Measurements from ENCODE around the gene TBXA2R.
"Not testable (repeated sequence)": the region's sequence is repeated elsewhere in the genome, so short reads cannot be mapped to it uniquely, and the experiment has no call there.

The TBXA2R gene

DNA sequence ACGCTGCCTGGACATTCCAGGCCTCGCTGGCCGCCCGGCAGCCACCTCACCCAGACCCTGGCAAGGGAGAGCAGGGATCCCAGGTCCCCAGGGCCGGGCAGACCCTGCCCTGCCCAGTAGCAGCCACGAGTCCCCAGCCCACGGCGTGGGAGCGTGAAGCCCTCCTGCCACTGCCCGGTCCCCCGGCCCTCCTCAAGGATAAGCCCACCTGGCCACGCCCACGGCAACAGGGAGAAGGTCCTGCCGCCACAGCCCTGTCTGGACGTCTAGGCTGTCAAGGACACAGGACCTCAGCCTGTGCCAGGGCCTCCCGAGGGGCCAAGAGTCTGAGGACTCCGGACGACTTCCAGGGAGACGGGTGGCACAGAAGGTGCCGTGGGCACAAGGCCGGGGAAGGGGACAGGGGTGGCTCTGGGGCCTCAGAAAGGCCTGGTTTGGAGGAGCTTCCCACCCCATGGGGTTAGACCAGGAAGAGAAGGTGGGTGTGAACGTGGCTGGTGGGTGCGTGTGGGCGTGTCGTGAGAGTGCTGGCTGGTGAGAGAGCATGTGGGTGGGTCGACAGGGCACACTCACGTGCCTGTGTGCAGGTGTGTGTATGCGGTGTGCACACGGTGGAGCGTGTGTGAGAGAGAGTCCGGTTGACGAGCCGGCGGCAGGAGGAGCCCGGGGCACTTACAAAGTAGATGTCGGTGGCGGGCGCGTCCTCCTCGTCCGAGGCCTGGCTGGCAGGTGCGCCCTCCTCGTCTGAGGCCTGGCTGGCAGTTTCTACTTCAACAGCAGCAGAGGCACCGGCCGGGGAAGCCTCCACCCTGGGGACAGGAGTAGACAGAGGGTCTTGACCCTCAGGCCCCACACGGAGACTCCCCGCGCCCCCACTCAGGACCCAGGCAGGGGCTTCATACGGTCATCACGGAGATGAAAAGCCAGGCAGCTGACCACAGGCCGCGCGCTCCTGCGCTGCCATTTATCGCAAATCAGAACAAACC is 31.8 kb upstream of the TBXA2R start:
- DNase-seq, result no peak

DNA sequence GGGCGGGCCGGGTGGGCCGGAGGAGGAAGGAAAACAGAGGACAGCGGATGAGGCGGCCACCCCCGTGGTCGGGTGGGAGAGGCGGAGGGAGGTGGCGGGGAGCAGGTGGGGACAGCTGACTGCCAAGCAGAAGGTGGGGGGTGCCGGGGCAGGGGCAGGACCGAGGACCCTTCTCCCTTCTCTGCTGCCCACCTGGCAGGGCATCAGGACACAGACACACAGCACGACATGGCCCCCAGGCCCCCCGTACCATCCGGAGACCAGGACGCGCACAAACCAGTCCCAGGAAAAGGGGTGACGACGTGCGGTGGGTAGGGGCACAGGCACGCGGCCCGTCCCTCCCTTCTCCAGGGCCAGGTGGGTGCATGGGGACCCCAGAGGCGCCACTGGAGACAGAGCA is 30.9 kb upstream of the TBXA2R start:
- DNase-seq, result no peak

DNA sequence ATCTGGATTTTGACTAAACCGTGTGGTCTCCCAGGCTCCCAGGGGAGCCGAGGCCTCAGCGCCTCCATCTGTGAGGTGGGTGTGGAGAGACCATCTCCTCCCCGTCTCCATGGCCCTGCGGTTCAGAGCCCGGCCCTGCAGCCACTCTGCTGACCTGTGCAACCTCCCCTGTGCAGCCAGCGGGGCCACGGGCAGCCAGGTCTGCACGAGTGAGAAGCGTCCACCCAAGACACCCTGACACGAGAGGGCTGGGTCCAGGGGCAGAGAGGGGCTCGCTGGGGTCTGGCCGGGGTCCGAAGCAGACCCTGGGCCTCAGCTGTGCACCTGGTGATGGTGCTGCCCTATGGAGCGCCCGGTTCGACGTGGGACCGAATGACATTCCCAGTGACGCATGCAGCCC is 30.3 kb upstream of the TBXA2R start:
- DNase-seq, result no peak

DNA sequence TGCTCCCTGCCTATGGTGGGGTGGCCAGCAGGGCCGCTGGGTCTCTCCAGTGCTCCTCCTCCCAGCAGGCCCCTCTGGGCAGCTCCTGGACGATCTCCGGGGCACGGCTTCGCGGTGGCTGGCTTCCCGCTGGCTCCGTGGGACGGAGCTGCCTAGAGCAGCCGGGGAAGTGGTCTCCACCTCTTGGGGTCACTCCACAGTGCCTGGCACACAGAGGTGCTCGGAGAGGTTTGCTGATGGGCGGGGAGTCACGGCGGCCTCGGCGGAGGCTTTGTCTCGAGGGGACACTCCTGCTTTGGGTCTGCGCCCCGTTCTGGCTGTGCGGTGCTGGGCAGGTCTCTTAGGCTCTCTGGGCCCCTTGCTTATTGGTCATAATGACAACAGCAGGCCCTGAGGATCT is 29.8 kb upstream of the TBXA2R start:
- DNase-seq, result no peak

DNA sequence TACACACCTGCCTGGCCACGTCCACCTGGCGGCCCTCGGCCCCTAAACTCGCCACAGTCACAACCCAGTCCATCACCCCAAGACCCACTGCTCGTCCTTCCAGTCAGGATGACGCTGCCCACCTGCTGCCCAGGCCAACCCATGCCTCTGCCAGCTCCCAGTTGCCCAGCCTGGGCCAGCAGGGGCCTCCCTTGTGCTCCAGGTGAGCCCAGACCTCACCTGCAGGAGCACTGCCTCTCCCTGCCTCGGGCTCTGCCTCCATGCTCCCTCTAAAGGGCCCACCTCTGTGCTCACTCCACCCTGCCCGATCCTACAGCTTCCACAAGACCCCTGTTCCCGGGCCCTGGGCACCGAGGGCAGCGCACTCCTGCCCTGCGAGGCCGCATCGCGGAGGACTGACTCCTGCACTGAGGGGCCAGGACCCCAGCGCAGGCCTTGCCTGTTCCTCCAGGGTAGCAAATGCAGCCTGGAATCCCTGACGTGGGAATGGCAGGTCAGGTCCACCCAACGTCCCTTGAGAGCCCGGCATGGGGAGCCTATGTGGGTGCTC is 27.9 kb upstream of the TBXA2R start:
- DNase-seq, result no peak

DNA sequence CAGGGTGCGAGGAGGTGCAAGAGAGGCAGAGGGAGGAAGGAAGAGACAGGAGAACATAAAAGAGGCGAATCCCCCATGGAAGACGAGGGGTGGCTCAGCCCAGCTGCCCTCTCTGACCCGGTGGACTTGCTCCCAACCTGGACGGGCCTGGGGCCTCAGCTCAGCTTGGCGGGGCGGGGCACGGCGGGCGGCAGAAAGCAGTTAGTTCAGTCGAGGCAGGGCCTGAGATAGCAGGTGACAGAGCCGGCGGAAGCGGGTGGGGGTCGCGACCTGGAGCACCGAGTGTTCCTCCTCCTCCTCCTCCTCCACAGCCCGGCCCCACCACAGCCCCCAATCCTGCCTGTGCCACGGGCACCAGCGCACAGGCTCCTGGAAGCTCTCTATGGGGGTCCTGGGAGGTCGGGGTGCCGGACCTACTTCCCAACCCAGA is 26.9 kb upstream of the TBXA2R start:
- DNase-seq, result no peak

DNA sequence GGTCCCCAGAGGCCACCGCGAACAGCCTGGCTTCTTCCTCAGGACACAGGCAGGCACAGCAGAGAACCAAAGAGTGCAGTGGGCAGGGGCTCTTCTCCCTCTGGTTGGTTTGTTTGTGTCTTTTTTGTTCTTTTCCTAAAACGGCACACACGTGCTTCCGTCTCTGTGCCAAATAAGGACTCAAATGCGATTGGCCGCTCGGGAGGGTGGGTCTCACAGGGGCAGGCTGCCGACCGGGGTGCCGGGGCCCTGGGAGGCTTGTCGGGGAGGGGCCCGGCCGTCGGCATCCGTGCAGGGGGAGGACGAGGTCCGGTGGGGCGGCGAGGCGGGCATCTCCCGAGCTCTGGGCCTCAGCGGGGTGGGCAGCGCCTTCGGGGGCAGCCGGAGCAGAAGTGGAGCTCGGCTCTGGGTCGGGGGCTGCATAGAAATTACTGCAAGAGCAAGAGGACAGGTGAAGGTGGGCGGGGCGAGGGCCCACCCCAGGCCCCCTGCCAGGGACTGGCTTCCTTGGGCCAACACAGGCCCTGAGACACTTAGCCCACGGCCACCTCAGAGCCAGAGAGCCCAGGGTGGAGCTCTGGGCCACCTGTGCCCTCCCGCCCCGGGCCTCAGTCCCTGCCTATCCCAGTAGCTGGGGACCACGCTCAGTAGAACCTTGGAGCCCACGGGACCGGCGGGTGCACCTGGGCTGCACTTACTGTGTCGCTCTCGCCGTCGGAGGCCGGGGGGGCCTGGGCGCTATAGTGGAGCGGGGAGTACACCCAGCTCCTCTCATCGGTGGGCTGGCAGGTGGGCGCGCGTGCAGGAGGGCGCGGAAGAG is 26.3 kb upstream of the TBXA2R start:
- DNase-seq, result no peak

DNA sequence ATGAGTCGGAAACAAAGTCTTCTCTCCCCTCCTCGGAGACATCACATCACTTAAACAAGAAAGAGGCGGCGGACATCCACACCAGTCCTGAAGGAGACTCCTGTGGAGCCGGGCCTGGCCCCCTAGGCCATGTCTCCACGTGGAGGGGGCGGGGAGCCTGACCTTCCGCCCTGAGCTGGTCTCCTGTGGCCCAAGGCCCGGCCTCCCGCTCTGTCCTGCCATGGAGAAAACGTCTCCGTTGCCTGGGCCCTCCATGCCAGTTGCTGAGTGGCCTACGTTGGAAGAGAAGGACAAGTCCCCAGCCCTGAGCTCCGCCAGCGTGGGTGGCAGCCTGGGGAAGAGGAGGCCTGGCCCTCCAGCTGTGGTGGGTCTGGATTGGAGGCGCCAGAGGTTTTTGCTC is 25.4 kb upstream of the TBXA2R start:
- DNase-seq, result no peak

DNA sequence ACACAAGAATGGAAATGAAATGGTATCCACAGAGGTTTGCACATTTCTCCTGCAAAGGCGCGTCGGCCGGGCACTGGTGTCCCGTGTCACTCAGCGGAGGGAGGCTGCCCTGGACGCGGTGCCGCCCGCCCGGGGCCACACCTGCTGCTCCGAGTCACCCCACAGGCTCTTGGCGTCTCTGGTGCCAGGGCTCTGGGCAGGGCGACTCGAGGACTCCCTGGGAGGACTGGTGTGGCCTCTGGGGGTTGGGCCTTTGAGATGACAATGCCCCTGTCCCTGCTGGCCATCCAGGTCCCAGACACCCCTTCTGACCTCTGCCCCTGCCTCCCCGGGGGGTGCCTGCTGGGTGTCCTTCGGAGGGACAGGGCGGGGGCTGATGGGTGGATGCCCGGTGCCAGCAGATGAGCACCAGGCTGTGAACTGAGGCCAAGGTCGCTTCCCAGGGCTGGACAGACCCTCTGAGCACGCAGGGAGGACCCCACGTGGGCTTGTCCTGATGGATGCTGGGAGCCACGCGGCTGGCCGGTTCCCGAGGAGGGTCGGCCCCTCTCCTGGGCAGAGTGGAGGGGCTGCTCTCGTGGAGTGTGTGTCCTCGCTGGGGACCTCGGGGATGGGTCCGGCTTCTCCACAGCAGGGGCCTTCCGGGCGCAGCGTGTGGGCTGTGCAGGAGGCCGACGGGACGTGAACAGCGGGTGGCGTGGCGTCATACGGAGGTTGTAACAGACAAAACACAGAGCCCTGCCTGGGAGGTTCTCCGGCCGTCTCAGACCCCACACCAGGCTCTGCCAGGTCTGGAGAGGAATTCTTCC is 24.6 kb upstream of the TBXA2R start:
- DNase-seq, result no peak

DNA sequence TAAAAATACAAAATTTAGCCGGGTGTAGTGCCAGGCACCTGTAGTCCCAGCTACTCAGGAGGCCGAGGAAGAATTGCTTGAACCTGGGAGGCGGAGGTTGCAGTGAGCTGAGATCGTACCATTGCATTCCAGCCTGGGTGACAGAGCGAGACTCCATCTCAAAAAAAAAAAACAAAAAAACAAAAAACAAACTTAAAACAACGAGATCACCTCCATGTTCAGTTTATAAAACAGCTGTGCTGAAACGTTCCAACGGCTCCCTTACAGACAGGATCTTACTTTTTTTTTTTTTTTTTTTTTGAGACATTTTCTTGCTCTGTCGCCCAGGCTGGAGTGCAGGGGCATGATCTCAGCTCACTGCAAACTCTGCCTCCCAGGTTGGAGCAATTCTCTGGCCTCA is 22.1 kb upstream of the TBXA2R start:
- not testable (repeated sequence) for DNase-seq

DNA sequence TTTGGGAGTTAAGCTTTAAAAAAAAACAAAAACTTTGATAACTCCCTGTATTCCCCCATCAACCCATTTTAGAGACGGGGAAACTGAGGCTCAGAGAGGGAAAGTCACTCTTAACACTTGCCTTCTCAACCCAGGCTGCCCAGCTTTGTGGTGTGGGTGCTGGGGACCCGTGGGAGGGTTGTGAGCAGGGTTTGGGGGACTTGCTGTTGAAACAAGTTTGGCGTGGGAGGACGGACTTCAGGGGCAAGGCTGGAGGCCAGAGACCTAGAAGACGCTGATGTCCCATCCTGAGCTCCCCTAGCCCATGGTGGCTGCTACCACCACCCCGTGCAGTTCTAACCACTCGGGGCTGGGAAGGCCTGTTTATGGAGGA is 20.7 kb upstream of the TBXA2R start:
- DNase-seq, result no peak

DNA sequence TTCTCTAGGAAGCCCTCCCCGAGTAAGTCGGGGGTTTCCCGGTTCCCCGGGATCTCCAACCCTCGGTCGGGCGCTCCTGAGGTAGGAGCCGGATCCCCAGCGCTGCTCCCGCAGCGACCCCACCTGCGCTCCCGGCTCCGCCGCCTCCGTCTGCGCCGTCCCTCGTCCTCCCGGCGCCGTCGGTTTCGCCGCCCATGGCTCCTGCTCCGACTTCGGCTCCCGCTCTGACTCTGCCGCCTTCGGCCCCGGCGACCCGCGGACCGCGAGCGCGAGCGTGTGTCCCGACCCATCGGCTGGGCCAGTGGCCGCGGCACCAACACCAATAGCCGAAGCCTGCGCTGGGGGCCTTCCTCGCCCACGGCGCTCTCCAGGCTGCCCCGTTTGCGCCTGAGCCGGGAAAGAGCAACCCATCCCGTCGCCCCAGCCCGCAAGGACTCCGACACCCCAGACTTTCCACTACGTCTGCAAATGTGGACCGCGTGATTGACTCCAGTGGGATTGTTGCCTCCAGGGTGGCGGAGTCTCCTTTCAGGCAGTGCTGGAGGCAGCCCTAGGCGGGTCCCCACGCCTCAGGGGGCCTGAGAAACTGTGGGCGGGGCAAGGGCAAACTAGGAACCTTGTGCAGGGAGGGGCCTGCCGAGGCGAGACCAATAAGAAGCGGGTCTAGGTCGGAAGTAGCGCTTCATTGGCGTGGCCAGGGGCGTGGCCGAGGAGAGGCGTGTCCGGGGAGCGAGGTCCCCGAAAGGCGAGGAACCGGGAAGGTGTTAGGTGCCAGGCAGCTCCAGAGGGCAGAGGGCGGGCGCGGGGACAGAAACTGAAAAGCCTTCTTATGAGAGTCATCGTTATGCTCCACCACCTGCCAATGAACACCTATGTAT is 20.0 kb upstream of the TBXA2R start, which contains the start of gene CACTIN:
Gene CACTIN (minus strand): TSS at position 318 of the 878 bp plus-strand sequence. CDS start 28 bp downstream, at position 290.
- DNase-seq, result peak; percentile 98 to 99

DNA sequence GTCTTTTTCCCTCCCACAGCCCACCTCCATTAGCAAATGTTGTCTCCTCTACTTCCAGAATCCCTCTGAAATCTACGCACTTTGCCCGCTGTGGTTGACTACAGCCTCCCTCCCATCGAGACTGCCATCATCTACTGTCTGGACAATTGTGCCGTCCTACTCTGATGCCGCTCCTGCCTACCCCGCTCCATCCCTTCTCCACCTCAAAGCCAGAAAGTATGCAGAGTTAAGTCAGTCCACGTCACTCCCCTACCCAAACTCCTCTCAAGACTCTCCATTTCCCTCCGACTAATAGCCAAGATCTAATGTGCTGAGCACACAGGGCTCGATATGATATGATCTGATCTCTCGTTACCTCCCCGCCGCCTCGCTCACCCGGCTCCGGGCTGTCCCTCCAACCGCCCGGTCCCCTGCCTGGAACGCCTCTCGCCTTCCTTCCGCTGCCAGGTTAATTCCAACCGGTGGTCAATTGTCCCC is 19.4 kb upstream of the TBXA2R start:
- no peak for DNase-seq

DNA sequence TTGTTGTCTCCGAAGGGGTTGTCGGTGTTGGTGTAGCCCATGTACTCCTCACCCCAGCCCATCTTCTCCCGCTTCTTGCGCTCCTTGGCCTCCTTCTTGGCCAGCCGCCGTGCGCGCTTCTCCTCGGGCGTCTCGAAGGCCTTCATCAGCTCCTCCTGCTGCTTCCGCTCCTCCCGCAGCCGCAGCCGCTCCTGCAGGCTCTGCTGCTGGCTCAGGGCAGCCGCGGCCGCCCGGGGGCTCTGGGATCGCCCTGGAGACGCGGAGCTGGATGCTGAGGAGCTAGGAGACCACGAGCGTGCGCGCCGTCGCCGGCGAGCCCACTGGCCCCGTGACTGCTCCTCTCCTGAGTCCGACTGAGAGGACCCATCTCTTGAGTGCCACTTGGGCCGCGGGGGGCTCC is 17.0 kb upstream of the TBXA2R start:
- no peak for DNase-seq

DNA sequence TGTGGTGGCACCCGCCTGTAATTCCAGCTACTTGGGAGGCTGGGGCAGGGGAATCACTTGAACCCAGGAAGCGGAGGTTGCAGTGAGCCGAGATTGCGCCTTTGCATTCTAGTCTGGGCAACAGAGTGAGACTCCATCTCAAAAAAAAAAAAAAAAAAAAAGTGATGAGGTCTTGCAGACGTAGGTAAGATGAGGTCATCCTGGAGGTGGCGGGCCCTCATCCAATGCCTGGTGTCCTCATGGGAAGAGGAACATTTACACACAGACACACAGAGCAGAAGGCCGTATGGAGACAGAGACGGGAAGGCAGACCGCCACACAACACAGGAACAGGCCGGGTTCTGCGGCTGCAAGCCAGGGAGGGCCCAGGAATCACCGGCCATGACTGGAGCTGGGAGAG is 15.5 kb upstream of the TBXA2R start:
- DNase-seq, result no peak

DNA sequence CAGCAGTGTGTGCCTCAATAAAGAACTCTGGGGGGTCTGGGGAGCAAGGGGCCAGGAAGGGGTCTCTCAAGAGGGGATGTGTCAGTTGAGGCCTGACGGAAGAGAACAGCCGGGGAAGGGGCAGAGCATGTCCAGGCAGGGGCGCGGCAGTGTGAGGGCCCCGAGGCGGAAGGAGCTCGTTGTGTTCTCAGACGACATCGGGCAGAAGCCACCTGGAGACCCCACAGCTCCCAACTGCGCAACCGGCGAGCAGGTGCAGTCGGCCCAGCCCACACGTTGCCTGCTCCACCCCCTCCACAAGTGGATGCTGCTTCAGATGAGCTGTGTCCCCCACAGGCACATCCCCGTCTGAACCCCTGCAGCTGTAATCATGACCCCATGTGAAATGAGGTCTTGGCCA is 15.0 kb upstream of the TBXA2R start:
- no peak for DNase-seq

DNA sequence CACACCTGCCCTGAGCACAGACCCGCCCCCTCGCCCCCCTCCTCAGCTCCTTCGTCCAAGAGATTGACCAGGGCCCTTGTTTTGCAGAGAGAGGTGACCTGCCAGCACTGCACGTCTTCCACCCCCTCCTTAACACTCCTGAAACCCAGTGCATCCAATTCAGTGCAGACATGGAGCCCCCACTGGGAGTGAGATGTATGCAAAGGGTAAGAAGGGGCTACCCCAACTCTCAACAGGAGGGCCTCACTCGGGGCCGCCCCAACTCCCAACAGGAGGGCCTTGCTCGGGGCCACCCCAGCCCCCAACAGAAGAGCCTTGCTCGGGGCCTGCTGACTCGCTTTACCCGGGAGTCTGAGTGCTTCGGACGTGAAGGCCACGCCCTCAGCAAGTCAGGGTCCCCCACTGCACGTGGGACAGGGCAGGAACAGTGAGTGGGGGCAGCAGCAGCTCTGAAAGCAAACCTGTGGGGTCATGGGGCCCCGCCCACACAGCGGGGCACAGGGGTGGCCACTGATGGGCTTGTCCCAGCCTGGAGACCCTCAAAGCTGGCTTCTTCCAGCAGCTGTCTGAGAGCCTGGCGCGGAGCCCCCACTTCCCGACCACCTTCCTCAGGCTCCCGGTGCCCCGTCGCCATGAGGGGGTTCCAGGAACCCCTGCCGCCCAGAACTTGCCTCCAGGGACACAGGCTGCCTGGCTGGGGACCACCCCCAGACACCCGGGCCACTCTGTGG is 14.3 kb upstream of the TBXA2R start:
- no peak for DNase-seq

DNA sequence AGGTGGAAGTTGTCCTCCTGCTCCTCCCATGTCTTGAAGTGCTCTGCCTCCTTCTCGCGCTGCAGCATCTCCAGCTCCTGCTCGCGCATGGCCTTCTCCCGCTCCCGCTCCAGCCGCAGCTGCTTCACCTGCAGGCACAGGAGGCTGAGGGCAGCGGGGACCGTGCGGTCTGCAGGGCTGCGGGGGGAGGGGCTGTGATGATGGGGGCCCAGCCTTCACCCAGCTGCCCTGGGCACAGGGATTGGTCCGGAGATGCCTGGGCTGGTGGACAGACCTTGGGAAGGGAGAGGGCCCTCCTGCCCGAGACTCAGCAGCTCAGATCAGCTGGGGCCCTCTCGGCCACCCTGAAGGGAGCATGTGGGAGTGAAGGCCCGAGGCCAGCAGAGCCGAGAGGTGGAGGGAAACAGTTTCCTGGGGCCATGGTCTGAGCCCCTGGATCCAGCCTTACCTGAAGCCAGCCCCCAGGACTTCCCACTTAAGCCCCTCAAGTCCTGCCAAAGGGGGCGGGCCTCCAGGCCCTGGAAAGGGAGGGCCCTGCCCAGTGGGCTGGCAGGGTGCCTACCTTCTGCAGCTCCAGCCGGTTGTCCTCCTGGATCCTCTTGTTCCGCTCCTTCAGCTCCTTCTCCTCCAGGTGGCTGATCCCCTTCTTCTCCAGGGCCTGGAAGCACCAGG is 13.6 kb upstream of the TBXA2R start:
- DNase-seq, result no peak

DNA sequence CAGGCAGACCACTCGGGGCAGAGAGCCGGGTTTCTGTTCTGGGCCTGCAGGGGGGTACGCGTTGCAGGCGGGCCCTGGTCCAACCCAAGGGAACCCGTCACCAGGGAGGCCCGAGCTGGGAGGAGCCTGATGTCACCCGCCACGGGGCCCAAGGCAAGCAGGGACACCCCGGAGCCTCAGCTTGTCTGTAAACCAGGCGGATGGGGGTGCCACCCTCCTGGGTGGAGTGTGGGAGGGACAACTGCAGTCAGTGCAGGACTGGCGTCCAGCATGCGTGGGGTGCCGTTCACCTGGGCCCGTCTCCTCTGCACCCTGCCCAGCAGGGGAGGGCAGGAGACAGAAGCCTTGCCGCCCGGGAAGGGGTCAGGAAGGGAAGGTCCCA is 12.9 kb upstream of the TBXA2R start:
- no peak for DNase-seq

Measured in activated CD4-positive, alpha-beta T cell treated with anti-CD3 and anti-CD28 coated beads, Interleukin-2, amount 50 U/mL, for 4 hours (primary cell).